ENCODE measurements around the gene CHEK1. TPM values are rescaled to one million over a fixed set of nuclear protein-coding genes. Genes with fewer than 3 reads are reported as not detected.

The CHEK1 gene
- total RNA-seq, 1 donor from 2014 or later = 1.6 TPM

GRCh38 chr11:125593114-125593820 lies 31.7 kb upstream of the CHEK1 start:
- Histone ChIP-seq H3K9me3 (replicated peaks) (no peaks in the 10 kb centered on the region), H3K36me3 (peaks cover 18% of the 10 kb centered on the region), H3K27me3 (ENCODE audit: low read depth) (no peaks in the 10 kb centered on the region), H3K4me3 (peak overlapping the region; percentile 92), H3K4me1 (peaks cover 47% of the 10 kb centered on the region), H3K27ac (replicated peaks) (peak overlapping the region; percentile 87)
- TF ChIP-seq, protein P1, sequence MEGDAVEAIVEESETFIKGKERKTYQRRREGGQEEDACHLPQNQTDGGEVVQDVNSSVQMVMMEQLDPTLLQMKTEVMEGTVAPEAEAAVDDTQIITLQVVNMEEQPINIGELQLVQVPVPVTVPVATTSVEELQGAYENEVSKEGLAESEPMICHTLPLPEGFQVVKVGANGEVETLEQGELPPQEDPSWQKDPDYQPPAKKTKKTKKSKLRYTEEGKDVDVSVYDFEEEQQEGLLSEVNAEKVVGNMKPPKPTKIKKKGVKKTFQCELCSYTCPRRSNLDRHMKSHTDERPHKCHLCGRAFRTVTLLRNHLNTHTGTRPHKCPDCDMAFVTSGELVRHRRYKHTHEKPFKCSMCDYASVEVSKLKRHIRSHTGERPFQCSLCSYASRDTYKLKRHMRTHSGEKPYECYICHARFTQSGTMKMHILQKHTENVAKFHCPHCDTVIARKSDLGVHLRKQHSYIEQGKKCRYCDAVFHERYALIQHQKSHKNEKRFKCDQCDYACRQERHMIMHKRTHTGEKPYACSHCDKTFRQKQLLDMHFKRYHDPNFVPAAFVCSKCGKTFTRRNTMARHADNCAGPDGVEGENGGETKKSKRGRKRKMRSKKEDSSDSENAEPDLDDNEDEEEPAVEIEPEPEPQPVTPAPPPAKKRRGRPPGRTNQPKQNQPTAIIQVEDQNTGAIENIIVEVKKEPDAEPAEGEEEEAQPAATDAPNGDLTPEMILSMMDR (IDR thresholded peaks at IDR 0.05; ENCODE audit: borderline replicate concordance) = no peak
- DNase-seq = no peak
- intact Hi-C loops (cut with micrococcal nuclease) = no loop called here

DNA sequence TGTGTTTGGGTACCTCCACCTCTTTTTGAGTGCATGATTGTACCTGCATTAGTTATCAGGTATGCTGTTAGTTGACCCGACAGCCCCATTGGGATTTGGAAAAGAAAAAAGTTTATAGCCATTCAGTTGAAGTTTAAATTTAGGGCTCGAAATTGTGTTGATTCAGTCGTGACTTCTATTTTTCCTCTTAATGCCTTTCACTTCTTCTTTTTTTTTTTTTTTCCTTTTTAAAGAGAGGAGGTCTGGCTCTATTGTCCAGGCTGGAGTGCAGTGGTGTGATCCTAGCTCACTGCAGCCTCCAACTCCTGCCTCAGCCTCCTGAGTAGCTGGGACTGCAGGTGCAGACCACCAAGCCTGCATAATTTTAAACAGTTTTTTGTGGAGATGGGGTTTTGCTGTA lies 30.0 kb upstream of the CHEK1 start:
- H3K4me3 ChIP-seq = no peak overlapping the region
- intact Hi-C loops (cut with micrococcal nuclease) = no loop called here
- DNase-seq = no peak
- H3K4me1 ChIP-seq = peaks cover 47% of the 10 kb centered on the region
- no peaks in the 10 kb centered on the region for H3K27me3 ChIP-seq (ENCODE audit: low read depth)
- peaks cover 33% of the 10 kb centered on the region for H3K36me3 ChIP-seq
- no peaks in the 10 kb centered on the region for H3K9me3 ChIP-seq (replicated peaks)
- H3K27ac ChIP-seq (replicated peaks) = no peak overlapping the region
- TF ChIP-seq, protein P1 (IDR thresholded peaks at IDR 0.05; ENCODE audit: borderline replicate concordance) = no peak

DNA sequence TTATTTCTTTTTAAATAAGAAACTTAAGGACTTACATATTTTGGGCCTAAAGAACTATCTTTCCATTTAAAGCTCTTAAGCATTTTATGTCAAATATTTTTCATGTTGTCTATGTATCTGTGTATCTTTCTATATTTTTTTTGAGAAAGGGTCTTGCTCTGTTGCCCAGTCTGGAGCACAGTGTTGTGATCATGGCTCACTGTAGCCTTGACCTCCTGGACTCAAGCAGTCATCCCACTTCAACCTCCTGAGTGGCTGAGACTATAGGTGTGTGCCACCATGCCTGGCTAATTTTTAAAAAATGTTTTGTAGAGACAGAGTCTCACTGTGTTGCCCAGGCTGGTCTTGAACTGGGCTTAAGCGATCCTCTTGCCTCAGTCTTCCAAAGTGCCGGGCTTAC lies 24.3 kb upstream of the CHEK1 start:
- Histone ChIP-seq H3K27ac (replicated peaks) (no peak overlapping the region), H3K36me3 (peaks cover 89% of the 10 kb centered on the region)
- intact Hi-C loops (cut with micrococcal nuclease) = no loop called here

DNA sequence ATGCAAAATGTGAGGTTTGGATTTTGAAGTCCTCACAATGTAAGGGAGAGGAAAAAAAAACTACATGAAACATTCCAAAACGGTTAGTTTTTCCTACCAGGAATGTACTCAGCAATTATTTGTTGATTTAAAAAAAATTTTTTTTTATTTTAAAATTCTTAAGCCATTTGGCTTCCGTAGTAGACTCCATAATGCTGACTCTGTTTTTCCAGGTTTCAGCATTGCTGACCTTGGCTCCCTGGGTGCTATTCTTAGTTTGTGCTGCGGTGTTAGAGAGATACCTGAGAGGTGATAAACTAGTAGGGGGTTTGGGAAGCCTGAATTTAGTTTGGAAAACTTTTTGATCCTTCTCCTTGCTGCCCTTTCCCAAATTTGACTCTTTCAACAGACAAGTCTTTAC lies 21.8 kb upstream of the CHEK1 start:
- TF ChIP-seq, protein P1 (IDR thresholded peaks at IDR 0.05; ENCODE audit: borderline replicate concordance) = no peak
- no peak overlapping the region for H3K4me3 ChIP-seq
- peaks cover 11% of the 10 kb centered on the region for H3K4me1 ChIP-seq
- intact Hi-C loops (cut with micrococcal nuclease) = no loop called here
- H3K36me3 ChIP-seq = peaks cover 97% of the 10 kb centered on the region
- H3K27me3 ChIP-seq (ENCODE audit: low read depth) = no peaks in the 10 kb centered on the region
- H3K27ac ChIP-seq (replicated peaks) = peak overlapping the region; percentile 17
- DNase-seq = no peak
- no peaks in the 10 kb centered on the region for H3K9me3 ChIP-seq (replicated peaks)

More for the DNA sequence above, 24.3 kb upstream of the CHEK1 start:
- no peak for DNase-seq
- Histone ChIP-seq H3K9me3 (replicated peaks) (no peaks in the 10 kb centered on the region), H3K27me3 (ENCODE audit: low read depth) (no peaks in the 10 kb centered on the region), H3K4me1 (peaks cover 17% of the 10 kb centered on the region), H3K4me3 (no peak overlapping the region)
- TF ChIP-seq, protein P1 (IDR thresholded peaks at IDR 0.05; ENCODE audit: borderline replicate concordance) = no peak

GRCh38 chr11:125605417-125605816 lies 19.5 kb upstream of the CHEK1 start:
- no peak for DNase-seq
- intact Hi-C loops (cut with micrococcal nuclease) = no loop called here
- Histone ChIP-seq H3K27ac (replicated peaks) (no peak overlapping the region), H3K4me3 (no peak overlapping the region), H3K36me3 (peaks cover 99% of the 10 kb centered on the region), H3K9me3 (replicated peaks) (no peaks in the 10 kb centered on the region), H3K4me1 (peaks cover 11% of the 10 kb centered on the region), H3K27me3 (ENCODE audit: low read depth) (no peaks in the 10 kb centered on the region)
- TF ChIP-seq, protein P1 (IDR thresholded peaks at IDR 0.05; ENCODE audit: borderline replicate concordance) = no peak

Measured in left ventricle myocardium inferior (tissue), 1 donor.